GM21737 (cell line): Measurements from ENCODE around the gene TSPAN18.

Experiments
- ATAC-seq: cut with Tn5 transposase; IDR thresholded peaks from one replicate; pipeline ENCODE4 v1.9.1; 2021; ENCODE audit warnings: mild to moderate bottlenecking, moderate library complexity; ENCODE audit not compliant: unreplicated experiment

TSPAN18 gene

GRCh38 chr11:44775366-44775984 is 48.7 kb downstream of the TSPAN18 start:
- ATAC-seq: no peak

- no peak for ATAC-seq
These were observed 49.3 kb downstream of the TSPAN18 start for GRCh38 chr11:44775985-44776446.

- ATAC-seq: no peak
These were observed 49.9 kb downstream of the TSPAN18 start for GRCh38 chr11:44776551-44777208.

- no peak for ATAC-seq
These were observed 50.7 kb downstream of the TSPAN18 start for GRCh38 chr11:44777209-44778194.

- ATAC-seq: no peak
These were observed 51.7 kb downstream of the TSPAN18 start for GRCh38 chr11:44778195-44779100.

- no peak for ATAC-seq
These were observed 53.2 kb downstream of the TSPAN18 start for GRCh38 chr11:44779736-44780520.

GRCh38 chr11:44780940-44781631 is 54.3 kb downstream of the TSPAN18 start:
- ATAC-seq: no peak

GRCh38 chr11:44781655-44782054 is 54.9 kb downstream of the TSPAN18 start:
- ATAC-seq: no peak

GRCh38 chr11:44782478-44782877 is 55.7 kb downstream of the TSPAN18 start:
- no peak for ATAC-seq

GRCh38 chr11:44784436-44784760 is 57.6 kb downstream of the TSPAN18 start:
- no peak for ATAC-seq

- no peak for ATAC-seq
These were observed 58.1 kb downstream of the TSPAN18 start for GRCh38 chr11:44784851-44785250.

- ATAC-seq: no peak
These were observed 59.3 kb downstream of the TSPAN18 start for GRCh38 chr11:44785856-44786607.

GRCh38 chr11:44787070-44787469 is 60.3 kb downstream of the TSPAN18 start:
- ATAC-seq: no peak

GRCh38 chr11:44787981-44788380 is 61.2 kb downstream of the TSPAN18 start:
- ATAC-seq: no peak

GRCh38 chr11:44788536-44789261 is 61.9 kb downstream of the TSPAN18 start:
- ATAC-seq: no peak

GRCh38 chr11:44789496-44789895 is 62.7 kb downstream of the TSPAN18 start:
- ATAC-seq: no peak

GRCh38 chr11:44790211-44790610 is 63.4 kb downstream of the TSPAN18 start:
- no peak for ATAC-seq
